K562 (cell line): ENCODE results near the gene KCNN4. TPM values are rescaled to one million over a fixed set of nuclear protein-coding genes. Genes with fewer than 3 reads are reported as not detected.

Experiments used
- ATAC-seq: fragments of 200-7000 bp; cut with Tn5 transposase; 3 replicates; pipeline ENCODE4 v1.9.1; 2020; ENCODE audit warnings: moderate library complexity
- BruUV-seq: library from RNA; stranded (reverse); fragments of 400-500 nt; replicated peaks from 2 replicates; lab custom pipeline; 2021; lab: Mats Ljungman, UMichigan
- CTCF ChIA-PET: fragments of 300-600 bp; formaldehyde crosslinking; extraction: SDS; loops from one replicate; lab custom pipeline; 2021; ENCODE audit warnings: low intra/inter-chr PET ratio; lab: Yijun Ruan, JAX
- POLR2A ChIA-PET: fragments of 300-600, 350-650 bp; sonication (Branson Sonifier 250); formaldehyde crosslinking; extraction: SDS; loops from one replicate; lab custom pipeline; 2021; ENCODE audit warnings: antibody characterized with exemption, inconsistent platforms; lab: Yijun Ruan, JAX
- DNase-seq, 4 experiments: peaks; one replicate each; pipeline versions ENCODE4 v3.0.0 to v3.0.0-alpha.2; 2011 to 2018; ENCODE audit warnings: low spot score in 3 of 4, mixed read lengths in 3 of 4; ENCODE audit errors: extremely low read depth in 1 of 4
- FAIRE-seq: peaks from 2 replicates; lab custom pipeline; 2011; peaks lifted over from hg19 to GRCh38; lab: Jason Lieb, UNC
- H2AFZ ChIP-seq: 2 replicates; pipeline ENCODE4 v1.6.0; 2011; ENCODE audit warnings: low read depth, low read length, control low read depth, inconsistent platforms
- H3K27ac ChIP-seq: fragments of 200-600 bp; 3 replicates; pipeline ENCODE4 v1.8.0; 2011; ENCODE audit warnings: low read depth, mild to moderate bottlenecking, control low read depth, inconsistent platforms, low read length, moderate library complexity, mixed read lengths; ENCODE audit errors: extremely low read depth
- H3K27me3 ChIP-seq, 2 experiments: fragments of 300-600 bp in 1 of 2; 2 replicates in 1 of 2; 3 replicates in 1 of 2; pipeline versions ENCODE4 v1.6.0 to v1.8.0; 2011; ENCODE audit warnings: inconsistent platforms in 2 of 2, low read length in 2 of 2, mild to moderate bottlenecking in 1 of 2, mixed read lengths in 1 of 2, moderate library complexity in 1 of 2; ENCODE audit not compliant: control insufficient read depth in 2 of 2, insufficient read depth in 2 of 2
- H3K36me3 ChIP-seq: fragments of 300-600 bp; 3 replicates; pipeline ENCODE4 v1.8.0; 2011; ENCODE audit warnings: mild to moderate bottlenecking, low read length, inconsistent platforms; ENCODE audit not compliant: control insufficient read depth, insufficient read depth
- H3K4me1 ChIP-seq, 2 experiments: fragments of 200-600 bp in 1 of 2; replicated peaks in 1 of 2; 2 replicates in 1 of 2; 3 replicates in 1 of 2; pipeline versions ENCODE4 v1.5.1 to v1.8.0; 2011; ENCODE audit warnings: inconsistent platforms in 2 of 2, low read length in 2 of 2, mild to moderate bottlenecking in 1 of 2, mixed read lengths in 1 of 2, moderate library complexity in 1 of 2; ENCODE audit not compliant: control insufficient read depth in 2 of 2, insufficient read depth in 2 of 2
- H3K4me2 ChIP-seq: 2 replicates; pipeline ENCODE4 v1.6.1; 2011; ENCODE audit warnings: low read length, control low read depth, inconsistent platforms, mixed read lengths; ENCODE audit not compliant: insufficient read depth
- H3K4me3 ChIP-seq: fragments of 200-600 bp; sonication (generic), shearing (Covaris generic); 2 replicates; pipeline ENCODE4 v1.5.1; 2016; ENCODE audit warnings: control low read depth, inconsistent platforms
- H3K79me2 ChIP-seq: fragments of 200-600 bp; 3 replicates; pipeline ENCODE4 v1.8.0; 2011; ENCODE audit warnings: low read length, inconsistent platforms; ENCODE audit not compliant: control insufficient read depth, insufficient read depth
- H3K9ac ChIP-seq, 2 experiments: 2 replicates each; pipeline versions ENCODE4 v1.6.0 to v1.6.1; 2011; ENCODE audit warnings: low read depth in 2 of 2, low read length in 2 of 2, control low read depth in 1 of 2, inconsistent platforms in 1 of 2, mild to moderate bottlenecking in 1 of 2, mixed read lengths in 1 of 2; ENCODE audit not compliant: insufficient read depth in 1 of 2
- H3K9me1 ChIP-seq: one replicate; pipeline ENCODE4 v1.6.0; 2011; ENCODE audit warnings: inconsistent platforms, mild to moderate bottlenecking, low read length, moderate library complexity; ENCODE audit not compliant: control insufficient read depth, insufficient read depth
- H3K9me3 ChIP-seq: replicated peaks from 2 replicates; pipeline ENCODE4 v1.5.1; 2011; ENCODE audit warnings: low read depth, low read length, inconsistent platforms; ENCODE audit not compliant: control insufficient read depth, insufficient read depth
- H4K20me1 ChIP-seq: replicated peaks from 2 replicates; pipeline ENCODE4 v1.6.1; 2011; ENCODE audit warnings: low read length, inconsistent platforms, mixed read lengths; ENCODE audit not compliant: control insufficient read depth, insufficient read depth
- BCL6 ChIP-seq: fragments of 250-450 bp; sonication (Bioruptor Pico); IDR thresholded peaks from 2 replicates; pipeline ENCODE4 v1.4.0; 2020
- BRD9 ChIP-seq: fragments of 450-650 bp; IDR thresholded peaks from 2 replicates; pipeline ENCODE4 v1.6.1; 2018; ENCODE audit warnings: low read depth; ENCODE audit not compliant: partially characterized antibody
- ETS2 ChIP-seq: IDR thresholded peaks from 2 replicates; pipeline ENCODE4 v1.6.1; 2016; ENCODE audit warnings: borderline replicate concordance, missing genetic modification characterization, mild to moderate bottlenecking, moderate library complexity, missing compliant biosample characterization; ENCODE audit not compliant: poor library complexity, severe bottlenecking
- ETV6 ChIP-seq, 3 experiments: fragments of 150-350 bp in 1 of 3; sonication (generic) in 1 of 3; formaldehyde crosslinking in 1 of 3; IDR thresholded peaks; 2 replicates each; pipeline versions ENCODE4 v1.6.1 to v1.8.0; 2014 to 2022; ENCODE audit warnings: borderline replicate concordance in 2 of 3, low read depth in 2 of 3, antibody characterized with exemption in 1 of 3, low read length in 1 of 3, mild to moderate bottlenecking in 1 of 3, missing genetic modification reagents in 1 of 3
- GATA2 ChIP-seq: sonication (generic); formaldehyde crosslinking; IDR thresholded peaks from 2 replicates; pipeline ENCODE4 v1.4.0; 2020; ENCODE audit warnings: mild to moderate bottlenecking, missing genetic modification reagents
- HBP1 ChIP-seq: fragments of 450-650 bp; formaldehyde crosslinking; IDR thresholded peaks from 2 replicates; pipeline ENCODE4 v1.4.0; 2022; ENCODE audit warnings: missing genetic modification characterization
- HLTF ChIP-seq: fragments of 450-650 bp; IDR thresholded peaks from 2 replicates; pipeline ENCODE4 v1.6.1; 2016
- KLF13 ChIP-seq: fragments of 450-650 bp; IDR thresholded peaks from 2 replicates; pipeline ENCODE4 v1.6.1; 2016; ENCODE audit warnings: missing genetic modification characterization, low read depth, mild to moderate bottlenecking, missing compliant biosample characterization, moderate library complexity, borderline replicate concordance
- LARP7 ChIP-seq: fragments of 450-650 bp; IDR thresholded peaks from 2 replicates; pipeline ENCODE4 v1.6.1; 2016
- MAFK ChIP-seq: IDR thresholded peaks from 2 replicates; pipeline ENCODE4 v1.6.1; 2011; ENCODE audit warnings: low read length, improper control_type of control experiment
- MAZ ChIP-seq, 2 experiments: fragments of 450-650 bp in 1 of 2; sonication (generic) in 1 of 2; formaldehyde crosslinking; IDR thresholded peaks in 1 of 2; conservative IDR thresholded peaks in 1 of 2; 2 replicates each; pipeline versions ENCODE4 v1.4.0 to v1.5.0; 2020; ENCODE audit warnings: mild to moderate bottlenecking in 1 of 2, missing genetic modification reagents in 1 of 2
- MLLT1 ChIP-seq, 2 experiments: fragments of 450-650 bp; IDR thresholded peaks; 2 replicates each; pipeline ENCODE4 v1.6.1; 2016
- NCOA4 ChIP-seq: fragments of 450-650 bp; IDR thresholded peaks from 2 replicates; pipeline ENCODE4 v1.6.1; 2018; ENCODE audit warnings: mild to moderate bottlenecking; ENCODE audit not compliant: partially characterized antibody
- NFRKB ChIP-seq: fragments of 450-650 bp; IDR thresholded peaks from 2 replicates; pipeline ENCODE4 v1.6.1; 2016; ENCODE audit warnings: low read depth
- RHOXF2B ChIP-seq: fragments of 250-450 bp; sonication (Bioruptor Pico); conservative IDR thresholded peaks from 2 replicates; pipeline ENCODE4 v1.5.1; 2021
- SAP30 ChIP-seq: fragments of 200-600 bp; sonication (generic); IDR thresholded peaks from 2 replicates; pipeline ENCODE4 v1.6.1; 2012; ENCODE audit warnings: borderline replicate concordance, low read depth, mild to moderate bottlenecking, moderate library complexity, low read length, control low read depth, inconsistent platforms; ENCODE audit not compliant: insufficient read depth, poor library complexity, severe bottlenecking
- SNIP1 ChIP-seq: fragments of 450-650 bp; IDR thresholded peaks from 2 replicates; pipeline ENCODE4 v1.7.1; 2017; ENCODE audit warnings: low read depth, mild to moderate bottlenecking
- TCF3 ChIP-seq: sonication (generic); formaldehyde crosslinking; IDR thresholded peaks from 2 replicates; pipeline ENCODE4 v1.4.0; 2020; ENCODE audit warnings: mild to moderate bottlenecking, missing genetic modification reagents
- TRIM24 ChIP-seq, 2 experiments: fragments of 450-650 bp; IDR thresholded peaks; 2 replicates each; pipeline ENCODE4 v1.6.1; 2016
- ZFX ChIP-seq: sonication (generic); formaldehyde crosslinking; IDR thresholded peaks from 2 replicates; pipeline ENCODE4 v1.8.0; 2022; ENCODE audit warnings: mild to moderate bottlenecking, missing genetic modification reagents, moderate library complexity
- ZKSCAN1 ChIP-seq: fragments of 150-350 bp; IDR thresholded peaks from 2 replicates; pipeline ENCODE4 v1.6.1; 2016; ENCODE audit warnings: low read depth, low read length
- ZKSCAN8 ChIP-seq: fragments of 200-800 bp; sonication (Bioruptor generic); IDR thresholded peaks from 2 replicates; pipeline ENCODE4 v1.6.1; 2016; ENCODE audit warnings: missing genetic modification characterization, missing compliant biosample characterization
- WGBS: fragments of 100-300 bp; shearing (Covaris generic); methylation state at CpG from one replicate; pipeline ENCODE4 v1.1.6; 2016; ENCODE audit warnings: low coverage, mixed read lengths; ENCODE audit not compliant: insufficient coverage; ENCODE audit errors: missing lambda C conversion rate; 5-methylcytosine and 5-hydroxymethylcytosine counted together
- in situ Hi-C: fragments of 300-500 bp; cut with MboI; formaldehyde crosslinking; loops from 4 replicates; pipeline ENCODE4 v1.15.0; 2018; ENCODE audit warnings: inconsistent platforms, mixed read lengths
- intact Hi-C: fragments of 100-400 bp; cut with micrococcal nuclease; formaldehyde crosslinking; loops from 2 replicates; pipeline ENCODE4 v1.14.2; 2022
- polyA plus RNA-seq, 8 experiments: library from polyadenylated mRNA; depleted of rRNA in 4 of 8; stranded (reverse) in 5 of 8; unstranded in 3 of 8; fragments of >200 nt; fragmentation: Nextera tagmentation in 2 of 8; fragmentation: Illumina TruSeq in 1 of 8; extraction: Ambion mirVana in 2 of 8; extraction: Trizol in 1 of 8; gene quantifications; 2 replicates each; pipeline versions ENCODE4 v1.2.1 to v1.2.3, GENCODE V29; 2011 to 2014; ENCODE audit warnings: inconsistent platforms in 1 of 8, missing spikeins in 1 of 8
- total RNA-seq, 7 experiments: library from RNA; depleted of rRNA in 6 of 7; stranded (reverse); fragments of >200 nt in 6 of 7; fragmentation: Illumina TruSeq in 2 of 7; extraction: Trizol in 2 of 7; gene quantifications; 2 replicates each; pipeline versions ENCODE4 v1.2.1 to v1.2.3, GENCODE V29; 2011 to 2021; ENCODE audit warnings: low replicate concordance in 1 of 7

The KCNN4 gene
- total and polyA plus RNA-seq, 9 of the 15 experiments (the other 6 are each of a cell fraction or from before 2014, with no cell fraction given): 0.53 to 37.7 (median 25.9) TPM

- H3K36me3 ChIP-seq: no peaks in the 10 kb centered on the region
- no peak overlapping the region for H3K4me3 ChIP-seq
- H4K20me1 ChIP-seq: no peaks in the 10 kb centered on the region
- no peak for ATAC-seq
- no peaks in the 10 kb centered on the region for H3K9me3 ChIP-seq
- H3K79me2 ChIP-seq: peaks cover 36% of the 10 kb centered on the region
- in situ Hi-C loops (loop anchor here (5.0 kb wide), 1 partner anchor 36 kb away; no protein-coding TSS in a partner anchor), intact Hi-C loops (no loop called here)
- BruUV-seq: no TSS peak
- 43% methylated on average over 7 of the region's 8 CpGs for WGBS
- CTCF ChIA-PET: interaction anchor here (2.5 kb wide), 1 partner anchor 38 kb away, joined by 58 read pairs; no protein-coding TSS in a partner anchor
- peak overlapping the region; percentile 77 for H3K4me2 ChIP-seq
- POLR2A ChIA-PET: no interaction called here
- peak overlapping the region; percentile 75 for H3K27ac ChIP-seq
- H3K9ac ChIP-seq: peak overlapping the region; percentile 55 to 75; a peak in 2 of 4 replicates
- H3K9me1 ChIP-seq: no peaks in the 10 kb centered on the region
- H2AFZ ChIP-seq: peak overlapping the region; percentile 73
- no peak for DNase-seq
- H3K27me3 ChIP-seq: no peaks in the 10 kb centered on the region
- no peak for FAIRE-seq
- peaks cover 55 to 66% of the 10 kb centered on the region in 2 experiments for H3K4me1 ChIP-seq
- TF ChIP-seq TRIM24 (IDR thresholded peaks at IDR 0.05): peak in 1 of 2 experiments; percentile 8; a peak in 1 of 4 replicates
- no peak for TF ChIP-seq ETV6 (IDR thresholded peaks at IDR 0.05; ENCODE audit: borderline replicate concordance in 1 of 2, low read depth in 2 of 2, low read length in 1 of 2)
- TF ChIP-seq ETV6 (CRISPR knock-in tag; IDR thresholded peaks at IDR 0.05; ENCODE audit: borderline replicate concordance): no peak
- peak; percentile 28 for TF ChIP-seq NFRKB
- TF ChIP-seq ZKSCAN1: no peak
- TF ChIP-seq RHOXF2B (CRISPR knock-in tag): no peak
- TF ChIP-seq MLLT1 (IDR thresholded peaks at IDR 0.05): peak; percentile 68 to 86; a peak in 2 of 4 replicates
- TF ChIP-seq ZFX (CRISPR knock-in tag): no peak
- no peak for TF ChIP-seq SAP30
- no peak for TF ChIP-seq MAZ (CRISPR knock-in tag; conservative IDR thresholded peaks at IDR 0.05 in 1 of 2, IDR thresholded peaks at IDR 0.05 in 1 of 2)
- no peak for TF ChIP-seq GATA2
- TF ChIP-seq SNIP1: 0 out of 2 replicates have a peak, but pooled peaks have one; percentile 33
- peak; percentile 48 for TF ChIP-seq NCOA4
- TF ChIP-seq TCF3: no peak
- no peak for TF ChIP-seq BCL6 (CRISPR knock-in tag)
- TF ChIP-seq KLF13 (tag): no peak
- TF ChIP-seq LARP7: 0 out of 2 replicates have a peak, but pooled peaks have one; percentile 46
- TF ChIP-seq BRD9: peak; percentile 45
- TF ChIP-seq HLTF: peak; percentile 83
- TF ChIP-seq ZKSCAN8: no peak
- no peak for TF ChIP-seq MAFK
- peak; percentile 80; the same call in 1 of the 2 replicates for TF ChIP-seq HBP1 (CRISPR knock-in tag)
- TF ChIP-seq ETS2 (tag): no peak
Observed at GRCh38 chr19:43783636-43784035, 2.9 kb upstream of the KCNN4 start.
